ENCODE measurements around the gene PCLO. TPM values are rescaled to one million over a fixed set of nuclear protein-coding genes. Genes with fewer than 3 reads are reported as not detected.

The PCLO gene
- 14.5 TPM for polyA plus RNA-seq (ENCODE audit: insufficient read length)
- long read RNA-seq, donor 1, partial matches to known transcripts: 7 of 8 reads
- long read RNA-seq, donor 1, other reads (novel, unspliced or antisense): 0 of 8 reads
- long read RNA-seq, donor 2: 0 reads
- long read RNA-seq, donor 3: 0 reads
- long read RNA-seq, donor 4, partial matches to known transcripts: 0 of 1 reads
- long read RNA-seq, donor 4, other reads (novel, unspliced or antisense): 0 of 1 reads
- long read RNA-seq, donor 5: 0 reads
- long read RNA-seq, donor 6, partial matches to known transcripts: 0 of 1 reads
- long read RNA-seq, donor 6, other reads (novel, unspliced or antisense): 0 of 1 reads
- long read RNA-seq, donor 7, partial matches to known transcripts: 0 of 2 reads
- long read RNA-seq, donor 7, other reads (novel, unspliced or antisense): 0 of 2 reads
- long read RNA-seq, donor 8, partial matches to known transcripts: 0 of 4 reads
- long read RNA-seq, donor 8, other reads (novel, unspliced or antisense): 0 of 4 reads

- peak; percentile 87 for DNase-seq
Observed at GRCh38 chr7:83162402-83163256, at the start of gene PCLO. Gene PCLO (minus strand): TSS chr7:83162884. CDS start chr7:83162592, 292 bp downstream.

- no peak for DNase-seq
Observed at GRCh38 chr7:83211685-83212084, 49.0 kb upstream of the PCLO start.

GRCh38 chr7:83210479-83210878 lies 47.8 kb upstream of the PCLO start:
- DNase-seq: no peak

GRCh38 chr7:83204715-83205114 lies 42.0 kb upstream of the PCLO start:
- DNase-seq: no peak

- DNase-seq: no peak
Observed at GRCh38 chr7:83201355-83201754, 38.7 kb upstream of the PCLO start.

GRCh38 chr7:83190659-83191389 lies 28.1 kb upstream of the PCLO start:
- DNase-seq: no peak

GRCh38 chr7:83178796-83179195 lies 16.1 kb upstream of the PCLO start:
- DNase-seq: no peak

- DNase-seq: no peak
Observed at GRCh38 chr7:83178066-83178465, 15.4 kb upstream of the PCLO start.

GRCh38 chr7:83173664-83174063 lies 11.0 kb upstream of the PCLO start:
- no peak for DNase-seq

- no peak for DNase-seq
Observed at GRCh38 chr7:83166781-83167180, 4.1 kb upstream of the PCLO start.

GRCh38 chr7:83161899-83162401 lies 734 bp downstream of the PCLO start:
- no peak for DNase-seq

GRCh38 chr7:83161186-83161585 lies 1.5 kb downstream of the PCLO start:
- DNase-seq: no peak

- DNase-seq: no peak
Observed at GRCh38 chr7:83159731-83160130, 3.0 kb downstream of the PCLO start.

GRCh38 chr7:83156006-83156405 lies 6.7 kb downstream of the PCLO start:
- no peak for DNase-seq

- DNase-seq: no peak
Observed at GRCh38 chr7:83155407-83155806, 7.3 kb downstream of the PCLO start.

- DNase-seq: no peak
Observed at GRCh38 chr7:83153419-83153818, 9.3 kb downstream of the PCLO start.

GRCh38 chr7:83150310-83150709 lies 12.4 kb downstream of the PCLO start:
- DNase-seq: no peak

- no peak for DNase-seq
Observed at GRCh38 chr7:83149466-83149865, 13.2 kb downstream of the PCLO start.

- no peak for DNase-seq
Observed at GRCh38 chr7:83148776-83149175, 13.9 kb downstream of the PCLO start.

GRCh38 chr7:83143107-83143506 lies 19.6 kb downstream of the PCLO start:
- no peak for DNase-seq

- no peak for DNase-seq
Observed at GRCh38 chr7:83142365-83142764, 20.3 kb downstream of the PCLO start.

- no peak for DNase-seq
Observed at GRCh38 chr7:83141927-83142326, 20.8 kb downstream of the PCLO start.
